MM.1S (cell line): ENCODE data around the gene NDUFA11.

Experiments
- DNase-seq: peaks from one replicate; pipeline ENCODE4 v3.0.0-alpha.2; 2015
- H2AFZ ChIP-seq: fragments of 300-600 bp; sonication (generic); 2 replicates; pipeline ENCODE4 v1.6.0; 2016; ENCODE audit warnings: antibody characterized with exemption, low read length
- H3F3A ChIP-seq: fragments of 300-600 bp; sonication (generic); 2 replicates; pipeline ENCODE4 v1.6.1; 2016; ENCODE audit warnings: mild to moderate bottlenecking, antibody characterized with exemption, low read length, moderate library complexity, mixed read lengths; ENCODE audit not compliant: insufficient read depth
- H3K27ac ChIP-seq: fragments of 300-600 bp; sonication (generic); 2 replicates; pipeline ENCODE4 v1.5.1; 2016; ENCODE audit warnings: mild to moderate bottlenecking, low read length
- H3K27me3 ChIP-seq: fragments of 300-600 bp; sonication (generic); replicated peaks from 2 replicates; pipeline ENCODE4 v1.6.0; 2016; ENCODE audit warnings: low read length; ENCODE audit not compliant: insufficient read depth
- H3K36me3 ChIP-seq: fragments of 300-600 bp; sonication (generic); replicated peaks from 2 replicates; pipeline ENCODE4 v1.6.1; 2016; ENCODE audit warnings: mild to moderate bottlenecking, low read length, mixed read lengths; ENCODE audit not compliant: insufficient read depth
- H3K4me1 ChIP-seq: fragments of 300-600 bp; sonication (generic); 2 replicates; pipeline ENCODE4 v1.6.1; 2016; ENCODE audit warnings: low read length, mixed read lengths
- H3K4me2 ChIP-seq: fragments of 300-600 bp; sonication (generic); 2 replicates; pipeline ENCODE4 v1.6.0; 2016; ENCODE audit warnings: low read depth, low read length
- H3K4me3 ChIP-seq: fragments of 300-600 bp; sonication (generic); 2 replicates; pipeline ENCODE4 v1.5.1; 2016; ENCODE audit warnings: low read length, mixed read lengths
- H3K79me2 ChIP-seq: fragments of 300-600 bp; sonication (generic); 2 replicates; pipeline ENCODE4 v1.6.1; 2016; ENCODE audit warnings: mixed run types, low read length, mixed read lengths
- H3K9ac ChIP-seq: fragments of 300-600 bp; sonication (generic); 2 replicates; pipeline ENCODE4 v1.6.1; 2016; ENCODE audit warnings: low read length, mixed read lengths
- H3K9me2 ChIP-seq: fragments of 300-600 bp; sonication (generic); replicated peaks from 2 replicates; pipeline ENCODE4 v1.6.1; 2016; ENCODE audit warnings: mild to moderate bottlenecking, low read length, mixed read lengths; ENCODE audit not compliant: insufficient read depth
- H3K9me3 ChIP-seq: fragments of 300-600 bp; sonication (generic); replicated peaks from 2 replicates; pipeline ENCODE4 v1.6.1; 2016; ENCODE audit warnings: mild to moderate bottlenecking, low read length, mixed read lengths; ENCODE audit not compliant: insufficient read depth
- H4K20me1 ChIP-seq: fragments of 300-600 bp; sonication (generic); 2 replicates; pipeline ENCODE4 v1.6.1; 2016; ENCODE audit warnings: mild to moderate bottlenecking, low read length, moderate library complexity, mixed read lengths; ENCODE audit not compliant: insufficient read depth
- CTCF ChIP-seq: fragments of 300-600 bp; sonication (generic); IDR thresholded peaks from 2 replicates; pipeline ENCODE4 v1.5.1; 2016; ENCODE audit warnings: antibody characterized with exemption, low read length, mixed read lengths
- EZH2 ChIP-seq: fragments of 300-600 bp; sonication (generic); optimal IDR thresholded peaks from 2 replicates; pipeline ENCODE3; 2017; ENCODE audit warnings: low read depth, mild to moderate bottlenecking, antibody characterized with exemption, low read length, mixed read lengths
- EZH2phosphoT487 ChIP-seq: fragments of 300-600 bp; sonication (generic); IDR thresholded peaks from 2 replicates; pipeline ENCODE4 v1.6.1; 2018; ENCODE audit warnings: antibody characterized with exemption, low read length

NDUFA11 gene

GRCh38 chr19:5873617-5874199, 29.9 kb downstream of the NDUFA11 start:
- no peaks in the 10 kb centered on the region for H3K4me1 ChIP-seq
- no peak overlapping the region for H2AFZ ChIP-seq
- no peaks in the 10 kb centered on the region for H4K20me1 ChIP-seq
- no peak overlapping the region for H3K27ac ChIP-seq
- H3K9ac ChIP-seq: no peak overlapping the region
- no peaks in the 10 kb centered on the region for H3K9me2 ChIP-seq
- TF ChIP-seq CTCF: no peak
- no peak for TF ChIP-seq EZH2phosphoT487
- no peak for TF ChIP-seq EZH2
- no peak for DNase-seq
- peaks cover 65% of the 10 kb centered on the region for H3K27me3 ChIP-seq
- H3F3A ChIP-seq: no peaks in the 10 kb centered on the region
- H3K36me3 ChIP-seq: no peaks in the 10 kb centered on the region
- no peak overlapping the region for H3K4me3 ChIP-seq
- H3K9me3 ChIP-seq: no peaks in the 10 kb centered on the region
- H3K79me2 ChIP-seq: no peaks in the 10 kb centered on the region
- H3K4me2 ChIP-seq: no peak overlapping the region

DNA sequence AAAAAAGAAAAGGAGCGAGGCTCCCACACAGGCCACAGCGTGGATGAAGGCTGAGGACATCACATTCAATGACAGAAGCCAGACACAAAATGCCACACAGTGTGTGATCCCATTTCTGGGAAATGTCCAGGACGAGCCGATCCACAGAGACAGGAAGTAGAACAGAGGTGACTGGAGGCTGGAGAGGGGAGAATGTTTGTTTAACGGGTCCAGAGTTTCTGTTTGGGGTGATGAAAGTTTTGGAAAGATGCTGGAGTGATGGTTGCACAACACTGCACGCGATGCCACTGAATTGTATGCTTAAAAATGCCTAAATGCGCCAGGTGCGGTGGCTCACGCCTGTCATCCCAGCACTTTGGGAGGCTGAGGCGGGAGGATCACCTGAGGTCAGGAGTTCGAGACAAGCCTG, 32.6 kb downstream of the NDUFA11 start:
- H3K27me3 ChIP-seq: peaks cover 62% of the 10 kb centered on the region
- no peak overlapping the region for H3K27ac ChIP-seq
- H3K79me2 ChIP-seq: no peaks in the 10 kb centered on the region
- H3K4me2 ChIP-seq: no peak overlapping the region
- H3K36me3 ChIP-seq: no peaks in the 10 kb centered on the region
- no peaks in the 10 kb centered on the region for H3K9me2 ChIP-seq
- no peak overlapping the region for H2AFZ ChIP-seq
- no peaks in the 10 kb centered on the region for H3K4me1 ChIP-seq
- DNase-seq: no peak
- H3K9ac ChIP-seq: no peak overlapping the region
- no peaks in the 10 kb centered on the region for H3F3A ChIP-seq
- H3K4me3 ChIP-seq: no peak overlapping the region
- no peaks in the 10 kb centered on the region for H4K20me1 ChIP-seq
- TF ChIP-seq EZH2phosphoT487 (no peak), CTCF (no peak), EZH2 (no peak)
- H3K9me3 ChIP-seq: no peaks in the 10 kb centered on the region

- H3K4me2 ChIP-seq: no peak overlapping the region
Observed at GRCh38 chr19:5867201-5868136, 36.1 kb downstream of the NDUFA11 start.

More at GRCh38 chr19:5867201-5868136, 36.1 kb downstream of the NDUFA11 start:
- Histone ChIP-seq H3K4me1 (no peaks in the 10 kb centered on the region), H3K27ac (no peak overlapping the region), H3K79me2 (no peaks in the 10 kb centered on the region), H3F3A (no peaks in the 10 kb centered on the region), H3K9me3 (no peaks in the 10 kb centered on the region), H3K9me2 (no peaks in the 10 kb centered on the region), H2AFZ (no peak overlapping the region), H3K36me3 (no peaks in the 10 kb centered on the region), H3K27me3 (peaks cover 78% of the 10 kb centered on the region), H3K9ac (no peak overlapping the region), H4K20me1 (no peaks in the 10 kb centered on the region), H3K4me3 (no peak overlapping the region)
- TF ChIP-seq EZH2phosphoT487 (no peak), CTCF (no peak), EZH2 (no peak)
- no peak for DNase-seq
